ENCODE measurements around the gene ZBTB24.
"Not testable (repeated sequence)": the region's sequence is repeated elsewhere in the genome, so short reads cannot be mapped to it uniquely, and the experiment has no call there.

Gene ZBTB24

DNA sequence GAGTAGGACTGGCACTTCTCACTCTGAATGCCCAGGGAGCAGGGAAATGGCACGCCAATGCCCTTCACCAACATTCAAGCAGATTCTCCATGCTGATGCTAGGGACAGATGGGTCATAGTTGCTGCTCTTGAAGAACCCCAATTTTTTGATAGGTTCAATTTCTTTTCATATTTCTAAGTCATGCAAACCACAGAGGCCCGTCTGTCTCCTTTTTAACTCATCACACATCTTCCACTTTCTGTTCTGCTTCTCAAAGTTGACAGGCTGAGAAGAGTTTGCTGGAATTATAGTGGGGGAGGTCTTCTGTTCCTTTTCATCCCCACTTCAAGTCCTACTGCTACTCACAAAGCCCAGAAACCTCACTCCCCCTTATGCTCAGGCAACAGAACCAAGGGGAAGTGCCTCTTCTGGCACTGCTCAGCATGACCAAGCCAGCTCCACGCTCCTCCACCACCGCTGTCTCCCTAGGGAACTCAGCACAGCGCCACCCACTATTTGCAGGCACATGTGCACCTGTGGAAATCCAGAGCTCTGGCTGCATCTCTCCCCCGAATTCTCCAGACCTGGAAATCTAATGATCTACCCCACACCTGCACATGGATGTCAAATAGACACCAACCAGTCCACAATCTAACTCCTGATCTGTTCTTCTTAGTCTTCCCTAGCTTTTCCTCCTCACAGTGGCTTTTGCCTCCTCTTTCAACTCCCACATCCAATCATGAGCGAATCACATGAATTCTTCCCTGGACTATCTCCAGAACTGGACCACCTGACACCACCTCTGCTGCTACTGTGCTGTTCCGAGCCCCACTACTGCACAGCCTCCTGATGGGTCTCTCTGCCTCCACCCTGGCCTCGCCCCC lies 10.7 kb downstream of the ZBTB24 start:
- DNase-seq (ENCODE audit: low read depth in 2 of 3, low spot score in 1 of 3): no peak

DNA sequence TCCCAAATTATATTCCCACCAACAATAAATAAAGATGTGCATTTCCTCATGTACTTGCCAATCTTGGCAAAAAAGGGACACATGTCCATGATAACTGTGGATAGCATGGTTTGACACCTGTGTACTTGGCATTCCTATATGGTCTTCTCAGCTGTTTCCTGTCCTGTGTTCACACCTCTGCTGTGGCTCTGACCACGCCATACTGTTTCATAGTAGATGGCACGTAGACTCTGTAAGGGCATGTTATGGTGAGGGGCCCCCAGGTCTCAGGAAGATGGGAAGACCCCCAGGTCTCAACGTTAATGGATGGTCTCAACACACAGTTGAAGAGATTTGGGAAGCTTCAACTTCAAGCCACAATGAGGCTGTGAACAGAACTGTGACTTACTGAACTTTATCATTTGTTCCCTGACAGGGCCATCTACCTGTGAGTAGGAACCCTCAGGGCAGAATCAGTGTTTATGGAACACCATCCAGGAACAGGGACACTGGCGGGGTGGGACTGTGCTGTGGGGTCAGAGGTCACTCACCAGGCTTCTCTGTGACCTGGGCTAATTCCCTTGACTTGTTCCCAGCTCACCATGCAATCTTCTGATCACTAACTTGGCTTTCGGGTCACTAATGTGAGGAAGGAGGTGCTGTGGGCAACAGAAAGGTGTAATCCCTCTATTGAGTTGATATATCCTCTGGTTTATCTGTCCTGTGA lies 11.8 kb downstream of the ZBTB24 start:
- no peak for DNase-seq (ENCODE audit: low read depth in 2 of 3, low spot score in 1 of 3)

DNA sequence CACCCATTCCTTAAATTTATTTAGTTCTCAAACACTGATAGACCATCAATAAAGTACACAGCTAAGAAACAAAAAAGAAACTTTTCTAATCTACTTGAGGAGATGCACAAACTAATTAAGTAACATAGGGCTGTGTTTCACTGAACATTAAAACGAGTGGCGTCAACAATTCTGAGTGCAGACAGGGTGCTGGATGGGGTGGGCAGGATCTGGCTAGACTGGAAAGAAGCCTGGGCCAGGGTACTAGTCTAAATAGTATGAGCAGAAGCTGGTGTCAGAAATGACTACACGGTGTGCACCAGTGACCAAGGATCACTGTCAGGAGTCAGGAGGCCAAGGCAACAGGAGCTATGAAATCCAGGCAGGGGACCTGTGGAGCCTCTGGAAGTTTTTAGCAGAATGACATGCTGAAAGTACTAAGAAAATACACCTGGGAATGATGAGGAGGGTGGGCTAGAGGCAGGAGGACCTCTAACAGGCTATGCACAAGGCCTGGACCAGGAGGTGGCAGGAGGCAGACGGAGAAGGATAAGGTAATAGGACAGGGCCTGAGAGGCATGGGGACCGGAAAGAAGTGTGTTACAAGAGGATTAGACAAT lies 13.3 kb downstream of the ZBTB24 start:
- no peak for DNase-seq (ENCODE audit: low read depth in 2 of 3, low spot score in 1 of 3)

DNA sequence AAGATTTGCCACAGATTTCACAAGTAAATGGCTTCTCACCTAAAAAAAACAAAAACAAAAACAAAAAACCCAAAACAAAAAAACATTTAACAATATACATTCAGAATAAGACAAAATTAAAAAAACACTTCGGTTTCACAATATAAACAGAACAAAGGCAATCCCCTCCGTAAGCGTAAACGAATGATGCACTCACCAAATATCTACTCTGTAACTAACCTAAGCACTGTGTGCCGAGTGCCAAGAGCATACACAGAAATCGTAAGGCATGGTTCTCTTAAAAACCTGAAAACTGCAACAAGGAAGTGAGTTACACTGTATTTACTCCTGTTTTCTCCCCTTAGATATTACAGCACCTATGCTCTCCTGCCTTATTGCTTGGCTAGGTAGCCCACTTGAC lies 15.3 kb downstream of the ZBTB24 start:
- DNase-seq (ENCODE audit: low read depth in 2 of 3, low spot score in 1 of 3): no peak

DNA sequence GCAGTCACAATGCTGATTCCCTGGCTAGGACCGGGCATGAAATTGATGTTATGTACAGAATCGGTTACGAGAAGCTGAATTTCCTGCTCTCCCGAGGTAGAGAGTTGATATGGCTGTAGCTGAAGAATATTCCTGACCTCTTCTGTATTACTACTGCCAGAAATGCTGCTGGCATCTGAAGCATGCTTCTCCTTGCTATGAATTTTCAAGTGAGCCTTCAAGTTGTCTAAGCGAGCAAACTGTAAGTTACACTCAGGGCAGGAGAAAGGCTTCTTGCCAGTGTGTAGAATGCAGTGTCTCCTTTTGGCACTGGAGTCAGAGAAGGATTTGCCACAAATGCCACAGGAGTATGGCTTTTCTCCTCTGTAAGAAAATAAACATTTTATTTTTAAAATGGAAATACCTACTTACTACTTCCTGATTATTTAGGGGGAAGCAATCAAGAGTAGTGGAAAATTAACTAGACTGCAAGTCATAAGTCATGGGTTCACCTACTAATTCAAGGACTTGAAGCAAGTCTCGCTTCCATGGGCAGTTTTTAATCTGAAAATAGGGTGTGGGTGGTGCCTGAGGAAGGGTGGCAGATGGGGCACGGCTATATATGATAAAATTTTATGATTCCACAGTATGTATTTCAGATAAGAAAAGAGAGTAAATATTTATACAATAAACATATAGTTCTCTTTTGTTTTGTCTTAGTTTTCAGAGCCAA lies 16.7 kb downstream of the ZBTB24 start:
- no peak for DNase-seq (ENCODE audit: low read depth in 2 of 3, low spot score in 1 of 3)

DNA sequence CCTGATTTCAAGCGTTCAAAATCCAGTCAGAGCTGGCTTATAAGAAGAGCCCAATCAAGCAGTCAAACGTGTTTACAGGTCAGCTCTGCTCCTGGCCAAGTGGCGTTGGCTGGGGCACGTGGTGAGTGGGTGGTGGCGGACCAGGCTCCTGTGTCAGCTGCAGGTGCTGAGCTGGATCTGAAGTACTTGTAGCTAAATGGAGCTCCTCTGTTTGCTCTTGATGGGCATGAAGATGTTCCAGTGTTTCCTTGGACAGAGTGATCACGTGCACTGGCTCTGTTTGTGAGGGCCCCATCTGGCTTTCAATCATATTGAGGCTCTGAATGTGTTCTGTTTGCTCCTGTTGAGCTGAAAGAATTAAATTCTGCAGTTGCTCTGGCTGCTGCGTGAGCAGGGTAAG lies 17.2 kb downstream of the ZBTB24 start:
- DNase-seq (ENCODE audit: low read depth in 2 of 3, low spot score in 1 of 3): no peak

DNA sequence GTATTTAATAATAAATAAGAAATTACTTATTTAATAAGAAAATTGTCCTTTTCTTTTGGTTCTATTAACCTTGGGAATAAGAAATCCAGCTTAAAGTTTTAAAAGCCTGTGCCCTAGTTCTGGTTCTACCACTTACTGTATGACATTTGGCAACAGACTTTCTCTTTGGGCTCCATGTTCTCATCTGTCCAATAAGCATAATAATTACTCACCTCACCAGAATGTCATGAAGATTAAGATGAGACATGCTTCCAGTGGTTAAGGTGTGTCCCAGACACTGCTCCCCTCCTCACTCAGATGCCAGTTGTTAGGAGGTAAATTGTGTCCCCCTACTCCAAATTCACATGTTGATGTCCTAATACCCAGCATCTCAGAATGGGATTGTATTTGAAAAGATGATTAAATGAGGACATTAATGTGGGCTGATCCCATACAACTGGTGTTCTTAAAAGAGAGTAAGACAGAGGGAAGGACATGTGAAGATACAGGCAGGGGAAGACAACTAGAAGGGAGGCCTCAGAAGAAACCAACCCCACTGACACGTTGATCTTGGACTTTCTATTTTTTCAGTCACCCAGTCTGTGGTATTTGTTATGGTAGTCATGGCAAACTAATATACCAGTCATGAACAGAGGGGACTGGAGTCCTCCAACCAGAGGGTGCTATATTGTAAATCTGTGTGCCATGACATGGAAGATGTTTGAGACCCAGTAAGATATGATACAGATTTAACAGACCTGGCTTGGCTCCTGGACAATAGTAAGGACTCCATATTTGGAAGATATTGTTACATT lies 21.1 kb downstream of the ZBTB24 start:
- no peak for DNase-seq (ENCODE audit: low read depth in 2 of 3, low spot score in 1 of 3)

DNA sequence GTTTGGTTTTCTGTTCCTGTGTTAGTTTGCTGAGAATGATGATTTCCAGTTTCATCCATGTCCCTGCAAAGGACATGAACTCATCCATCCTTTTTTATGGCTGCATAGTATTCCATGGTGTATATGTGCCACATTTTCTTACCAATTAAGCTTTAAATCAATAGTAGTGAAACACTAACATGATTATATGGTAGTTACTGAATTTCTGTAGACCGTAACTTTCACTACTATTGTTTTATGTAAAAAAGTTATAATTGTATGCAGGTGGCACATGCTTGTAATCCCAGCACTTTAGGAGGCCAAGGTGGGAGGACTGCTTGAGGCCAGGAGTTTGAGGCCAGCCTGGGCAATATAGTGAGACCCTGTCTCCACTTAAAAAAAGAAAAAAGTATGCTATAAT lies 21.8 kb downstream of the ZBTB24 start:
- DNase-seq (ENCODE audit: low read depth in 2 of 3, low spot score in 1 of 3): not testable (repeated sequence)

DNA sequence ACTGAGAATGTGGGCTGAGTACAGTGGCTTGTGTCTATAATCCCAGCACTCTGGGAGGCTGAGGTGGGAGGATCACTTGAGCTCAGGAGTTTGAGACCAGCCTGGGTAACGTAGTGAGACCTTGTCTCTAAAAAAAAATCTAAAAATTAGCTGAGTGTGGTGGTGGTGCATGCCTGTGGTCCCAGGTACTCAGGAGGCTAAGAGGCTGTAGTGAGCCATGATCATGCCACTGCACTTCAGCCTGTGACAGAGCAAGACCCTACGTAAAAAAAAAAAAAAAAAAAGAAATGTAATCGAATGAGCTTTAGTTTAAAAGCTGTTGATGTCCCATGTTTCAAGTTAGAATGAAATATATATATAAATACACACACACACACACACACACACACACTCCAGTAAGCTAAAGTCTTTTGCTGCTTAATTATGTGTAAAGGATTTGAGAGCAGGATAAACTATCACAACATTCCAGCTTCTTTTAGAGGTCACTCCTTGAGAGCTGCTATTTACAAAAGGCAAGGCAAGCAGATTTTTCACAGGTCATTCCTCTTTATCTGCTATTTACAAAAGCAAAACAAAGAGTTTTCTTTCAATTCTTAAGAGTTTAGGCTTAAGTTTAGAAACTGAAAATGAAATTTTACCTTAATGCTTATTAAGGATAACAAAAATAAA lies 22.7 kb downstream of the ZBTB24 start:
- no peak for DNase-seq (ENCODE audit: low read depth in 2 of 3, low spot score in 1 of 3)

DNA sequence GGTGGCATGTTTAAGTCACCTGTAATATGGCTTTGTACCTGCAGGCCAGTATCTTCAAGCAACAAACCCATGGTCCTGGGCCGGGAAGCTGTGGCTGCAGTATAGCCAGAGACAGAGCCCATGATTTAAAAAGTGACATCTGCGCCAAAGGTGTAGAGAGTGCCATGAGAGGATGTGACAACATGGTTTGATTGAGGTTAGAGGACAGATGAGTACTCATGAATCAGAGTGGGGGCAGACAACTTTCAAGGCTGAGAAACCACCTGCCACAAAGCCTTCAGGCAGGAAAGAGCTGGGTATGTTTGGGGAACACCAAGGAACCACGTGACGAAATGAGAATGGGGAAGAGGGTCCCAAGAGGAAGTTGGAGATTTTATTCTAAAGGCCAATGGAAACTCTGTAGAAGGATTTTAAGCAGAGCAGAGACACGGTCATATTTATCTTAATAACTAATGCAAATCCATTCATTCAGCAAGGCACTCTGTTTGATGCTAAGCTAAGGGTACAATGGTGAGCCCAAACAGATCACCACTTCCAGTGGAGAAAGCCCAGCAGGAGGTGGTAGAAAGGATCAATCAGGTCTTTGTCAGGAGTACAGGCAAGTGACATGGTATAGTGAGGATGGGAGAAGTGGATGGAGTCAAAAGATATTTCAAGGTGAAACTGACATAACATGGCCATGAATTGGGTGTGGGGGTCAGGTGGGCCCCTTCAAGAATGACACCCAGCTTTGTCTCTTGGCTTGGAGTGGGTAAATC lies 24.1 kb downstream of the ZBTB24 start:
- DNase-seq (ENCODE audit: low read depth in 2 of 3, low spot score in 1 of 3): peak in 1 of 3 donors; percentile 43

DNA sequence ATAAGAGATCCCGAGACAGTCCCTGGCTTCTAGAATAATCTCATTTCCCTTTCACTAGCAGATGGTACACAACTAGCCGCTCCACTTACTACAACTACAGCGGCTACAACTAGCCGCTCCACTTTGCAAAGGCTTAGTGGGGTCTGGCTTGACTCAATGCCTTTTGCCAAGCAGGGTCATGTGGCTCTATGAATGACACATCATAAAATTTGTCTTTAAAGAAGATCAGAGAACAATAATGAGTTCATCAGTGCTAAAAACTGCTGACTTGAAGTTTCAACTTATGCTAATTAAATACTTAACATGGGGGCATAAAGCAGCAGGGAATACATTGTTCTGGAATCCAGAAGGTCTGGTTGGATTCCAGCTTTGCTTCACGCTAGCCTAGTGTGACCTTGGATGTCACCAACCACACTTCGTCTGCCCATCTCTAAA lies 25.4 kb downstream of the ZBTB24 start:
- no peak for DNase-seq (ENCODE audit: low read depth in 2 of 3, low spot score in 1 of 3)

DNA sequence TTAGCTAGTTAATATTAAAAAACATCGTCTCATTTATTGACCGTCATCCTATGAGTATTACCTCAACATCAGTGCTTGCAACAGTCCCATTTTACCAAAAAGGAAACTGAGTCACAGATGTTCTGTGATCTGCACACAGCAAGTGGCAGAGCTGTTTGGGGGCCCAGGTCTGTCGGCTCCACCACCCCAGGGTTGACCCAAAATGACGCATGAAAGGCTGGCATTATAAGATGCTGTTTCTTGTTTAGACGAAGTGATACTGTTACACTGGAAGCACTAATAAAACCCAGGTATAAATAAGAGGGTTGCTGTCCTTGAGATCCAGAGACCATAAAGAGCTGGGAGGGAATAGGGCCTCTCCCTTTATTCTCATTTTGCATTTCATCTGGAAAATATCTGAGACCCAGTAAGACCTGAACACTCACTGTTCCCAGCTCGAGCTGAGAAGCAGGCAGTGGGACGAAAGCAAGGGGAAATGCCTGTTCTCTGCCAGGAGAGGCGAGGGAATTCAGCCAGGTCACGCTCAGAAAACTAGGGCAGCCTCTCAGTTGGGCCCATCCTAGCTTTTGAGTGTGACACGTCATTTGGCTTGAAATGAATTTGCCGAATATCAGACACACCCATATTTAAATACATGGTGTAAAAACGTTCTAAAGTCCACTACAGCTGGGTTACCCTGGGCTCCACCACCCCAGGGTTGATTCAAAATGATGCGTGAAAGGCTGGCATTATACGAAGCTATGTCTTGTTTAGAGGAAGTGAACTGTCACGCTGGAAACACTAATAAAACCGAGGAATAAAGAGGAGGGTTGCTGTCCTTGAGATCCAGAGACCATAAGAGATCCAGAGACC lies 26.1 kb downstream of the ZBTB24 start:
- no peak for DNase-seq (ENCODE audit: low read depth in 2 of 3, low spot score in 1 of 3)

DNA sequence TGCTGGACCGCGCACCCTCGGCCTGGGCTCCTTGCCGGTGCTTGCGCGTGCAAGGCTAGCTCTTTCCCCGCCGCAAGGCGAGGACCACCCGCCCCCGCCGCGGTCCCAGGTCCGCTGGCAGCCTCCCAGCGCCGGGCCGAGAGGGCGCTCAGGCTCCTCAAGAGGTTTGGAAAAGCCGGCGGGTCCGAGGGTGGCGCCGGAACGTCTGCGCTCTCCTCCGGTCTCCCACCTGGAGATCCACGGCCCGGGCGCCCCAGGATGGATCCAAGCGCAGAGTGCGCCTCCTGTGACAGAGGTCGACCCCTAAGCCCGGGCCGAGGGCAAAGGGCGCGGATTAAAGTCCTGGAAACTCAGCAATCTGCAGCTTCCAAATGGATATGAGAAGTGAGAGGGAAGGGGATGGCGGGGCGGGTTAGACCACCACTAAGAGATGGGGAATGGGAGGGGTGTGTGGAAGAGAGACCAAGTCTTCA lies 26.9 kb downstream of the ZBTB24 start:
- no peak for DNase-seq (ENCODE audit: low read depth in 2 of 3, low spot score in 1 of 3)

DNA sequence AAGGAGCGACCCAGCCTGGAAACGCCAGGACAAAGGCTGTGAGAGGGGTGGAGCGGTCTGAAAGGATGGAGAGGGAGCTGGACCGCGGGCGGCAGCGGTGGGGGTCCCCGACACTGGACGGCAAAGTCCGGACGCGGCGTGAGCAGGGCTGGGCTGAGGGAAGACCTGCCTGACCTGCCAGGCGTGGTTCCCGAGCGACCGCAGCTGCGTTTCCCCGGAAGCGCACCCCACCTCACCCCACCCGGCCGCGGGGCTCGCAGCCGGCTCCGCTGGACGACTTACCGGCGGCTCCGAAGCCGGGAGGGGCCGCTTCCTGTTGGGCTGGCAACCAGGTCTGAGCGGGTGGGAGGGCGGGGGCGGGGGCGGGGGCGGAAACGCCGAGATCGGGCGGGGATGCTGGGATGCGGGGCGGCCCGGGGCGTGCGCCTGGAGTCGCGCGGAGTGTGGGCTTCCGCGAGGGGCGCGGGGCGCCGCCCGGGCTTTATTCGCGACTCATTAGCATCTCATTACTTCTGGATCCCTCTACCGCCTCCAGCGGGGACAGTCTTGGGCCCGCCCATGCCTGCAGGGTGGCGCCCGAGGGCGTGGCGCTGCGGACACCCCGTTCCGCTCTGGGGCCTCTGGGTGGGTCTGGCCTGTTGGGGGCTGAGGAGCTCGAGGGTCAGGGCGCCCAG lies 27.4 kb downstream of the ZBTB24 start, which contains the start of gene MICAL1:
MICAL1 (minus strand) TSS at position 336 of the 674 bp plus-strand sequence. CDS start 1,576 bp downstream, outside the sequence.
- DNase-seq (ENCODE audit: low read depth in 2 of 3, low spot score in 1 of 3): peak in 2 of 3 donors; percentile 30 to 43

DNA sequence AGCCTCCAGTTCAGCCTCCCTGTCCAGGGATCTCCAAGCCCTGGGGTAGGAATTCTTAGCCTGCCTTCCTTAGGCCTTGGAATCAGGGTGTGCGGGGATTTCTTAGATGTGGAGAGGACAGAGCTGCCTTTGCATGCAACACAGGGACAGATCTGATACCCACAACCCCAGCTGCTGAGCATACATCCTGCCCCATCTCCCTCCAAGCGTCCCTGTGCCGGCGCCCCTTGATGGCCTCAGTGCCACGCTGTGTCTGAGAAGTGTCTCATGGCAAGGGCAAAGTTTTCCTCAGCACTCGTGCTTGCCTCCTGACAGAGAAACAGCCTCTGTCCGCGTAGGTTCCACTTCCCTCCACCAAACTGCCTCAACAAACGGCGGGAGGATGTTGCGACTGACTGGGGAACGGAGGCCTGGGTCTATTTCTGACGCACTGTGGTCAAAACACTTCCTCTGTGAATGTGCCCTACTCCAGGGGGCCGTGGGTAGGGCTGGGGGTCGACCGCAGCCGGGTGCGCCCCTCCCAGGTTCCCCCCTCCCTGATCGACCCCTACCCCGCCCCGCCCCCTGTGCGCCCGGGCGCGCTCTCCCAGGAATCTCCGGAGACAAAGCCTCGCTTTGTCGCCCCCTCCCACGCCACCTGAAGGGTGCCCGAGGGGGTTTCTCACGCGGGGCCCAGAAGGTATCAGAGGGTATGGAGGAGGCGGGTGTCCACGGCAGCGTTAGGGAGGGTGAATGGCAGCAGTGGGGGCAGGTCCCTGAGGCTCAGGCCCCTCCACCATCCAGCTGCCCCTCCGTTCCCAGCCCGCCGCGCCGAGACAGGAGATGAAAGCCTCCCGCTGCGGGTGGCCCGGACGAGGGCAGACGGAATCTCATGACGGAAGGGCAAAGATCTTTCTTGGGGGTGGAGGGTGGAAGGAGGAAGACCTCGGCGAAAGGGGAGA lies 28.3 kb downstream of the ZBTB24 start:
- peak; percentile 41 to 47 (median 44) for DNase-seq (ENCODE audit: low read depth in 2 of 3, low spot score in 1 of 3)
